SK-N-SH treated with all-trans-retinoic acid at 6 μM for 48 hours (cell line): ENCODE measurements around the gene NPAS2.
A peak's percentile ranks its signal among the peaks of the same experiment; 100 is the strongest.

Source experiments
- ATAC-seq: fragments of 200-7000 bp; cut with Tn5 transposase; 3 replicates; pipeline ENCODE4 v1.9.1; 2020; ENCODE audit warnings: mild to moderate bottlenecking, moderate library complexity
- ARNTL ChIP-seq: fragments of 450-650 bp; formaldehyde crosslinking; IDR thresholded peaks from 2 replicates; pipeline ENCODE4 v1.5.0; 2020; ENCODE audit warnings: low read depth, mild to moderate bottlenecking, moderate library complexity, borderline replicate concordance
- BACH2 ChIP-seq: fragments of 250-450 bp; sonication (Bioruptor Pico); IDR thresholded peaks from 2 replicates; pipeline ENCODE4 v1.9.0; 2021; ENCODE audit warnings: mild to moderate bottlenecking, borderline replicate concordance
- CSDC2 ChIP-seq: fragments of 250-450 bp; sonication (Bioruptor Pico); IDR thresholded peaks from 2 replicates; pipeline ENCODE4 v1.5.0; 2020; ENCODE audit warnings: mild to moderate bottlenecking, moderate library complexity
- ESRRG ChIP-seq: fragments of 250-450 bp; sonication (Bioruptor Pico); IDR thresholded peaks from 2 replicates; pipeline ENCODE4 v1.6.1; 2021; ENCODE audit warnings: mild to moderate bottlenecking
- GLIS3 ChIP-seq: fragments of 250-450 bp; sonication (Bioruptor Pico); IDR thresholded peaks from 2 replicates; pipeline ENCODE4 v1.5.0; 2020; ENCODE audit warnings: mild to moderate bottlenecking, moderate library complexity
- ISL1 ChIP-seq: fragments of 250-450 bp; sonication (Bioruptor Pico); IDR thresholded peaks from 2 replicates; pipeline ENCODE4 v2.1.2; 2022; ENCODE audit warnings: mild to moderate bottlenecking, moderate library complexity
- PPARA ChIP-seq: fragments of 250-450 bp; sonication (Bioruptor Pico); IDR thresholded peaks from 2 replicates; pipeline ENCODE4 v1.5.0; 2020; ENCODE audit warnings: mild to moderate bottlenecking, borderline replicate concordance
- RARB ChIP-seq: fragments of 250-450 bp; sonication (Bioruptor Pico); IDR thresholded peaks from 2 replicates; pipeline ENCODE4 v1.8.0; 2021; ENCODE audit warnings: mild to moderate bottlenecking, moderate library complexity
- SNAI2 ChIP-seq: fragments of 250-450 bp; sonication (Bioruptor Pico); IDR thresholded peaks from 2 replicates; pipeline ENCODE4 v1.5.0; 2020; ENCODE audit warnings: mild to moderate bottlenecking, moderate library complexity
- TCF4 ChIP-seq: fragments of 250-450 bp; sonication (Bioruptor Pico); IDR thresholded peaks from 2 replicates; pipeline ENCODE4 v1.8.0; 2021; ENCODE audit warnings: mild to moderate bottlenecking, moderate library complexity, borderline replicate concordance
- ZC3H10 ChIP-seq: fragments of 250-450 bp; sonication (Bioruptor Pico); IDR thresholded peaks from 2 replicates; pipeline ENCODE4 v1.5.1; 2021; ENCODE audit warnings: mild to moderate bottlenecking, moderate library complexity
- ZFP3 ChIP-seq: fragments of 250-450 bp; sonication (Bioruptor Pico); IDR thresholded peaks from 2 replicates; pipeline ENCODE4 v1.5.0; 2020; ENCODE audit warnings: mild to moderate bottlenecking, moderate library complexity
- ZFP30 ChIP-seq: fragments of 450-650 bp; formaldehyde crosslinking; IDR thresholded peaks from 2 replicates; pipeline ENCODE4 v1.5.0; 2022; ENCODE audit warnings: mild to moderate bottlenecking, moderate library complexity
- ZNF565 ChIP-seq: fragments of 450-650 bp; formaldehyde crosslinking; conservative IDR thresholded peaks from 2 replicates; pipeline ENCODE4 v1.5.0; 2020; ENCODE audit warnings: low read depth, mild to moderate bottlenecking, moderate library complexity
- ZNF70 ChIP-seq: fragments of 450-650 bp; formaldehyde crosslinking; IDR thresholded peaks from 2 replicates; pipeline ENCODE4 v1.5.0; 2020; ENCODE audit warnings: mild to moderate bottlenecking, moderate library complexity
- ZNF8 ChIP-seq: fragments of 450-650 bp; formaldehyde crosslinking; IDR thresholded peaks from 2 replicates; pipeline ENCODE4 v1.5.0; 2020; ENCODE audit warnings: mild to moderate bottlenecking, moderate library complexity
- TF ChIP-seq, protein P1 (sequence below): fragments of 250-450 bp; sonication (Bioruptor Pico); IDR thresholded peaks from 2 replicates; pipeline ENCODE4 v1.5.1; 2020; ENCODE audit warnings: low read depth, mild to moderate bottlenecking, moderate library complexity
- TF ChIP-seq, protein P2 (sequence below): fragments of 250-450 bp; sonication (Bioruptor Pico); IDR thresholded peaks from 2 replicates; pipeline ENCODE4 v1.8.0; 2021; ENCODE audit warnings: low read depth, mild to moderate bottlenecking, moderate library complexity, borderline replicate concordance
- TF ChIP-seq, protein P3 (sequence below): fragments of 250-450 bp; sonication (Bioruptor Pico); IDR thresholded peaks from 2 replicates; pipeline ENCODE4 v1.5.1; 2021; ENCODE audit warnings: mild to moderate bottlenecking, moderate library complexity
- TF ChIP-seq, protein P4 (sequence below): fragments of 250-450 bp; sonication (Bioruptor Pico); IDR thresholded peaks from 2 replicates; pipeline ENCODE4 v1.8.0; 2020; ENCODE audit warnings: mild to moderate bottlenecking, moderate library complexity, borderline replicate concordance

The NPAS2 gene

DNA sequence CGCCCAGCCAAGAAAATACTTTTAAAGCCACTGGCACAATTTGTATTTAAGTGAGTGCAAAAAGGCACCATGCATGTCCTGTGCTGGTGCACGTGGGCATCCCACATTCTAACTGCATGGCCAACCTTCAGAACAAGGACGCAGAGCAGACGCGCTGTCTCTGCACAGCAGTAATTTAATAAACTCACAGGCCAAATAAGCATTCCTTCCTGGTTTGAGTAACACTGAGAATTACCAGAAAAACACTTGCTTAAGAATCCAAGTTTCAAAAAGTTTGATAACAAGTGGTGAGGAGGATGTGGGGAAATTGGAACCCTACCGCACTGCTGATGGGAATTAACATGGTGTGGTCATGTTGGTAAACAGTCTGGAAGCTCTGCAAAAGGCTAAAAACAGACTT, 220.8 kb downstream of the NPAS2 start:
- ATAC-seq = peak; percentile 80
- TF ChIP-seq ISL1 (CRISPR knock-in tag) = peak; percentile 38; the same call in 1 of the 2 replicates
- TF ChIP-seq, protein P1, sequence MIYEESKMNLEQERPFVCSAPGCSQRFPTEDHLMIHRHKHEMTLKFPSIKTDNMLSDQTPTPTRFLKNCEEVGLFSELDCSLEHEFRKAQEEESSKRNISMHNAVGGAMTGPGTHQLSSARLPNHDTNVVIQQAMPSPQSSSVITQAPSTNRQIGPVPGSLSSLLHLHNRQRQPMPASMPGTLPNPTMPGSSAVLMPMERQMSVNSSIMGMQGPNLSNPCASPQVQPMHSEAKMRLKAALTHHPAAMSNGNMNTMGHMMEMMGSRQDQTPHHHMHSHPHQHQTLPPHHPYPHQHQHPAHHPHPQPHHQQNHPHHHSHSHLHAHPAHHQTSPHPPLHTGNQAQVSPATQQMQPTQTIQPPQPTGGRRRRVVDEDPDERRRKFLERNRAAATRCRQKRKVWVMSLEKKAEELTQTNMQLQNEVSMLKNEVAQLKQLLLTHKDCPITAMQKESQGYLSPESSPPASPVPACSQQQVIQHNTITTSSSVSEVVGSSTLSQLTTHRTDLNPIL (CRISPR knock-in tag) = no peak
- TF ChIP-seq SNAI2 (CRISPR knock-in tag) = peak; percentile 37; the same call in 1 of the 2 replicates
- TF ChIP-seq, protein P2, sequence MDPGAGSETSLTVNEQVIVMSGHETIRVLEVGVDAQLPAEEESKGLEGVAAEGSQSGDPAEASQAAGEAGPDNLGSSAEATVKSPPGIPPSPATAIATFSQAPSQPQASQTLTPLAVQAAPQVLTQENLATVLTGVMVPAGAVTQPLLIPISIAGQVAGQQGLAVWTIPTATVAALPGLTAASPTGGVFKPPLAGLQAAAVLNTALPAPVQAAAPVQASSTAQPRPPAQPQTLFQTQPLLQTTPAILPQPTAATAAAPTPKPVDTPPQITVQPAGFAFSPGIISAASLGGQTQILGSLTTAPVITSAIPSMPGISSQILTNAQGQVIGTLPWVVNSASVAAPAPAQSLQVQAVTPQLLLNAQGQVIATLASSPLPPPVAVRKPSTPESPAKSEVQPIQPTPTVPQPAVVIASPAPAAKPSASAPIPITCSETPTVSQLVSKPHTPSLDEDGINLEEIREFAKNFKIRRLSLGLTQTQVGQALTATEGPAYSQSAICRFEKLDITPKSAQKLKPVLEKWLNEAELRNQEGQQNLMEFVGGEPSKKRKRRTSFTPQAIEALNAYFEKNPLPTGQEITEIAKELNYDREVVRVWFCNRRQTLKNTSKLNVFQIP (CRISPR knock-in tag) = no peak
- peak; percentile 55 for TF ChIP-seq TCF4 (CRISPR knock-in tag)
- no peak for TF ChIP-seq ZFP3 (CRISPR knock-in tag)
- TF ChIP-seq ESRRG (CRISPR knock-in tag) = no peak
- peak; percentile 40; the same call in 1 of the 2 replicates for TF ChIP-seq ARNTL (CRISPR knock-in tag)
- TF ChIP-seq, protein P3, sequence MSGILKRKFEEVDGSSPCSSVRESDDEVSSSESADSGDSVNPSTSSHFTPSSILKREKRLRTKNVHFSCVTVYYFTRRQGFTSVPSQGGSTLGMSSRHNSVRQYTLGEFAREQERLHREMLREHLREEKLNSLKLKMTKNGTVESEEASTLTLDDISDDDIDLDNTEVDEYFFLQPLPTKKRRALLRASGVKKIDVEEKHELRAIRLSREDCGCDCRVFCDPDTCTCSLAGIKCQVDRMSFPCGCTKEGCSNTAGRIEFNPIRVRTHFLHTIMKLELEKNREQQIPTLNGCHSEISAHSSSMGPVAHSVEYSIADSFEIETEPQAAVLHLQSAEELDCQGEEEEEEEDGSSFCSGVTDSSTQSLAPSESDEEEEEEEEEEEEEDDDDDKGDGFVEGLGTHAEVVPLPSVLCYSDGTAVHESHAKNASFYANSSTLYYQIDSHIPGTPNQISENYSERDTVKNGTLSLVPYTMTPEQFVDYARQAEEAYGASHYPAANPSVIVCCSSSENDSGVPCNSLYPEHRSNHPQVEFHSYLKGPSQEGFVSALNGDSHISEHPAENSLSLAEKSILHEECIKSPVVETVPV = no peak

DNA sequence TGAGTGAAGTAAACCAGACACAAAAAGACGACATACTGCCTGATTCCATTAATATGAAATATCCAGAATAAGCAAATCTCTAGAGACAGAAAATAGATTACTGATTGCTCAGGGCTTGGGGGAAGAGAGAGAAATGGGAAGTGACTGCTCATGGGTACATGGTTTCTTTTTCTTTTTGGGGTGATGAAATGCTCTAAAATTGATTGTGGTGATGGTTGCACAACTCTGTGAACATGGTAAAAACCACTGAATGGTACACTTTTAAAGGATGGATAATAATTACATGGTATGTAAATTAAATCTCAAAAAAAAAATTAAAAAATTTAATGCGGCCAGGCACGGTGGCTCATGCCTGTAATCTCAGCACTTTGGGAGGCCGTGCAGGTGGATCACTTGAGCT, 221.5 kb downstream of the NPAS2 start:
- peak; percentile 35; the same call in 1 of the 3 replicates for ATAC-seq
- TF ChIP-seq ZC3H10 (no peak), ZFP30 (CRISPR knock-in tag) (no peak), ZNF70 (CRISPR knock-in tag) (no peak), RARB (CRISPR knock-in tag) (no peak), ISL1 (CRISPR knock-in tag) (no peak), CSDC2 (CRISPR knock-in tag) (no peak), ZNF565 (CRISPR knock-in tag) (no peak), ZFP3 (CRISPR knock-in tag) (no peak), PPARA (CRISPR knock-in tag) (no peak), ZNF8 (CRISPR knock-in tag) (no peak), ESRRG (CRISPR knock-in tag) (no peak)
- TF ChIP-seq, protein P3 = no peak
- TF ChIP-seq, protein P4, sequence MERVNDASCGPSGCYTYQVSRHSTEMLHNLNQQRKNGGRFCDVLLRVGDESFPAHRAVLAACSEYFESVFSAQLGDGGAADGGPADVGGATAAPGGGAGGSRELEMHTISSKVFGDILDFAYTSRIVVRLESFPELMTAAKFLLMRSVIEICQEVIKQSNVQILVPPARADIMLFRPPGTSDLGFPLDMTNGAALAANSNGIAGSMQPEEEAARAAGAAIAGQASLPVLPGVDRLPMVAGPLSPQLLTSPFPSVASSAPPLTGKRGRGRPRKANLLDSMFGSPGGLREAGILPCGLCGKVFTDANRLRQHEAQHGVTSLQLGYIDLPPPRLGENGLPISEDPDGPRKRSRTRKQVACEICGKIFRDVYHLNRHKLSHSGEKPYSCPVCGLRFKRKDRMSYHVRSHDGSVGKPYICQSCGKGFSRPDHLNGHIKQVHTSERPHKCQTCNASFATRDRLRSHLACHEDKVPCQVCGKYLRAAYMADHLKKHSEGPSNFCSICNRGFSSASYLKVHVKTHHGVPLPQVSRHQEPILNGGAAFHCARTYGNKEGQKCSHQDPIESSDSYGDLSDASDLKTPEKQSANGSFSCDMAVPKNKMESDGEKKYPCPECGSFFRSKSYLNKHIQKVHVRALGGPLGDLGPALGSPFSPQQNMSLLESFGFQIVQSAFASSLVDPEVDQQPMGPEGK = no peak
- TF ChIP-seq, protein P1 (CRISPR knock-in tag) = no peak

DNA sequence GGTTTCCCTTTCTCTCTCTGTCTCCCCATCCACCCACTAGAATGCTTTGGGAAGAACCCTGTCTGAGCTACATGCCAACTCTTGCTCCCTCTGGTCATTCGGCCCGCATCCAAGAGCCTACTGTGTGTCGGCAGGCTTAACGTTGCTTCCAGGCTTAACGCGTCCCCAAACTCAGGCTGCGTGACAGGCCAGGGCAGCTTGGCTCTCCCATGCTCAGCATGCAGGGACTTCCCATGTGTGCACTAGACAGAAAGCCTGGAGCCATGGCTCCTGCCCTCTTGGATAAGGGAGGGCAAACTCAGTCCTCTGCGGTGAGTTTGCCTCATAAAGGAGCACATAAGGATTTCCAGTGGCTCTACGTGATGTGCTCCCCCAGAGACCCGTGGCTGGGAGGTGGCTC, 225.4 kb downstream of the NPAS2 start:
- no peak for ATAC-seq
- no peak for TF ChIP-seq ARNTL (CRISPR knock-in tag)
- no peak for TF ChIP-seq TCF4 (CRISPR knock-in tag)
- TF ChIP-seq, protein P2 (CRISPR knock-in tag) = no peak
- TF ChIP-seq GLIS3 = no peak
- no peak for TF ChIP-seq ZFP30 (CRISPR knock-in tag)
- no peak for TF ChIP-seq ZFP3 (CRISPR knock-in tag)
- no peak for TF ChIP-seq BACH2 (CRISPR knock-in tag)
